HG03460 (cell line): ENCODE data around the gene KIAA1614.
A peak's percentile ranks its signal among the peaks of the same experiment; 100 is the strongest.
"Not testable (repeated sequence)": the region's sequence is repeated elsewhere in the genome, so short reads cannot be mapped to it uniquely, and the experiment has no call there.

Experiments used
- ATAC-seq: cut with Tn5 transposase; IDR thresholded peaks from one replicate; pipeline ENCODE4 v1.9.1; 2021; ENCODE audit not compliant: unreplicated experiment

Gene KIAA1614

DNA sequence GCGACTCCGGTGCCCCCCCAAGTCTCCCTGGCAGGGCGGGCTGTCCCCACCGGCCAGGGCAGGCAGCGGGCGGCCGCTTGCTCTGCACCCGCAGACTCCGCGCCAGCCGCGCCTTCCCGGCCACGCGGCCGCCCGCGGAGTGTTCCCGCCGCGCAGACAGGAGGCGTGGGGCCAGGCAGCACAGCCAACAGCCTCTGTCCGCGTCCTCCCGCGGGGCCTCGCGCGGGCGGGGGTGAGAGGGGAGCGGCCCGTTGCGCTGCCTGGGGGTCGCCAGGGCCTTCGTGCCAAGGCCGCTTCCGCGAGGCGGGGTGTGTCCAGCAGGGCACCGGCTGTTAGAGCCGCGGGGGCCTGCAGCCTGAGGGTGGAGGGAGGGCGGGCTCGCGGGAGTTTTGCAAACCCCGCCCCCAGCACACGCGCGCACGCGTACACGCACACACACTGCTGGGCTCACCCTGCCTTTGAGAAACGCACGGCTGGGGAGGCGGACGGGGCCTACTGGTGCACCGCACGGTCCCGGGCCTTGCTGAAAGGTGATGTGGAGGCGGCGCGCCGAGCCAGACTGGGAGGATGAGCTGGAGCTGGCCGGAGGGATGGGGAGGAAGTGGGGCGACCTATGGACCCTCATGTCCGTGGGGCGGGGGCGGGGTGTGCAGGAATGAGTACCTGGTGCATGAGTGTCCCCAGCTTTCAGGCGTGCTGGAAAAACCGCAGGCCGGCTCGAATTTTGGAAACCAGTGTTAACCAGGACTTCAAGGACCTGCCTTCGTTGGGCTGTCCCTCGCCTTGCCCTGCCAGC is 41.5 kb downstream of the KIAA1614 start:
- ATAC-seq: peak; percentile 62

DNA sequence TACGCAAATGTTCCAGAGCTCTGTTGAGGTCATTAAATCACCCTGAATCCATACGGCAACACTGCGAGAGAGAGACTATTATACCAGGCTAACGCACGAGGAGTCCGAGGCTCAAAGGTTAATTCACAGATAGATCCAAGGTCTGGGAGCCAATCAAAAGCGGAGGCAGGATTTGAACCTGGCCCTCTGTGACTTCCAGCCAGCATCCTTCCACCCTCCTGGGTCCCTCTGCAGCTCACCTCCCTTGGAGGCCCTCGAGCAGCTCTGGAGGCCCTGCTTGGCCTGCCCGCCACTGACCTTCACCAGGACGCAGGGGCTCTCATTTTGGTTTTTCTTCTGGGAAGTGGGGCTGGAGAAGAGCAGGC is 42.1 kb downstream of the KIAA1614 start:
- ATAC-seq: no peak

- ATAC-seq: no peak
Observed at GRCh38 chr1:180956028-180956640, 43.4 kb downstream of the KIAA1614 start.

DNA sequence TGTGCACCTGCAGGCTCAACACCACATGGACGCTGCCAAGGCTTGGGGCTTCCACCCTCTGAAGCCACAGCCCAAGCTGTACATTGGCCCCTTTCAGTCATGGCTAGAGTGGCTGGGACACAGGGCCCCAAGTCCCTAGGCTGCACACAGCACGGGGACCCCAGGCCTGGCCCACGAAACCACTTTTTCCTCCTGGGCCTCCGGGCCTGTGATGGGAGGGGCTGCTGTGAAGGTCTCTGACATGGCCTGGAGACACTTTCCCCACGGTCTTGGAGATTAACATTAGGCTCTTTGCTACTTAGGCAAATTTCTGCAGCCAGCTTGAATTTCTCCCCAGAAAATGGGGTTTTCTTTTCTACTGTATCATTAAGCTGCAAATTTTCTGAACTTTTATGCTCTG is 46.9 kb downstream of the KIAA1614 start:
- ATAC-seq: not testable (repeated sequence)

- no peak for ATAC-seq
Observed at GRCh38 chr1:180961622-180962021, 48.9 kb downstream of the KIAA1614 start.

DNA sequence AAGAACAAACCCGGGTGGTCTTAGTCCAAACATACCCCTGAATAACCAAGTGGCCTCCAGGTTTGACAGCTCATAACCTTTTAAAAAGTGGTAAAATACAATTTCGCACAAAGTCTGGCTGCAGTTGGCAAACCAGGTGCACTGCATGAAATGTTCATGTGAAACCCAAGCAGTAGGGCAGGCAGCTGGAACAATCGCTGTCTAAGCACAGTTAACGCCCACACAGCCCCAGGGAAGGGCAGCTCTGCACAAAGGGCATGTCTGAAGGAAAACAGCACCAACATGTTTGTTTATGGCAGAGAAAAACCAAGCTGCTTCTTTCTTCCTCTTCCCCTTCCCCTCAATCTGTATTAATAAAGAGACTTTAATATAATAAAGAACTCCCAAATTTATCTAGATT is 49.5 kb downstream of the KIAA1614 start:
- no peak for ATAC-seq

DNA sequence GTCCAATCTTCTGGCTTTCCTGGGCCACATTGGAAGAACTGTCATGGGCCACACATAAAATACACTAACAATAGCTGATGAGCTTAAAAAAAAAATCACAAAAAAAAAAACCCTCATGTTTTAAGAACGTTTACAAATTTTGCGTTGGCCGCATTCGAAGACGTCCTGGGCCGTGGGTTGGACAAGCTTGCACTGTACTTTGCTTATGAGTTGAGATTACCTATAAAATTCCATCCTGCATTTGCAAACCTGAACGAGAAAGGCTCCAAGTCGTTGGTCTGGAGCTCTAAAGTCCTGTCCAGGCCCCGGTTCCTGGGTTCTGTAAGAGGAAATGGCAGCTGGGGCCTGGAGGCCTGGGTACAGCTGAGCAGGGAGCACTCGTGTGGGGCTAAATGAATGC is 51.4 kb downstream of the KIAA1614 start:
- ATAC-seq: no peak

GRCh38 chr1:180964595-180964994 is 51.9 kb downstream of the KIAA1614 start:
- no peak for ATAC-seq

DNA sequence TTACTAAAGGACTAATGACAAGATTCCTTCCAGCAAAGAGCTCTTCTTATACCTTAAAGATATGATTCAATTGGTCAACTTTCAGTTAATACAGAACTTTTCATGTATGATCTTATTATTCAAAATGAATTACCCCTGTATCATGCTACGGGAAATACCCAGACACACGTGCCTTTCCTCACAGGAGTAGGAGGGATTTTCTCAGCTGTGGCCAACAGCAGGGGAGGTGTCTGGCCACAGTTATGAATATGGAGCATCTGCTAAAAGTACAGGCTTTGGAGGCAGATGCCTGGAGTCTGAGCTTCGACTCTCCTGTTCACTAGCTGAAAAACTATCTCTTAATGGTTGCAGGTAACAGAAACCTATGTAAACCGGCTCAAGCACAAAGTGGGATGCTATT is 53.6 kb downstream of the KIAA1614 start:
- no peak for ATAC-seq

DNA sequence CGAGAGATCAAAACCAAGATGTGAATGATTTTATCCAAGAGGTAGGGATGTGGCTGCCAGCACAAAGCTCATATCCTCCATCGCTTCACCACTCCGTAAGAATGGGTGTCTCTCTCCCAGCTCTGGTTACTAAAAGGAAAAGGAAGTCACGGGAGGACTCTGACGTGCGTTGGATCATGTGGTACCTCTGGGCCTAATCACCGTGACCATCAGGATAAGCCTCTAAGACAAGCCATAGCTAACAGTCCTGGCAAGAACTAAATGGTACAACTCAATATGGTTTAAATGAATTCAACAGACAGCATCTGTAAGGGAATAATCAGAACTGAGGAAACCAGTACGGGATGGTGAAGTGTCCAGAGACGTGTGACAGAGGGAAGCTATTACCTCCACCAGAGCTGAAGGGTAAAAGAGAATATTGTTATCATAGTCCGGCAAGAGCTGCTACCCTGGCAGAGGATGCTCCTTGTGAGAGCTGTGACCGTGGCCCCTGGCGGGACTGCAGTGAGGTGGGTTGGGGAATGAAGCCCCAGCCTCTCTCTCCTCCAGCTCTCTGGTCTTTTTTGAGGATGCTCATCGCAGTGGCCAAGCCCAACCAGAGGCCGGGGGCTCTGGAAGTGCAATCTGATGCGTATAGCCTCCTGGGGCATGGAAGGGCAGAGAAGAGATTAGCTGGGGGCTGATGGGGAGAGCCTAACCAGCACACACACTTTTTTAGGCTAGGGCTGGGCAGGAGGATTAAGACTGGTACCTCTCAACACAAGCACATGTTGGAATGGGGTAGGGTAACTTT is 54.2 kb downstream of the KIAA1614 start:
- no peak for ATAC-seq

DNA sequence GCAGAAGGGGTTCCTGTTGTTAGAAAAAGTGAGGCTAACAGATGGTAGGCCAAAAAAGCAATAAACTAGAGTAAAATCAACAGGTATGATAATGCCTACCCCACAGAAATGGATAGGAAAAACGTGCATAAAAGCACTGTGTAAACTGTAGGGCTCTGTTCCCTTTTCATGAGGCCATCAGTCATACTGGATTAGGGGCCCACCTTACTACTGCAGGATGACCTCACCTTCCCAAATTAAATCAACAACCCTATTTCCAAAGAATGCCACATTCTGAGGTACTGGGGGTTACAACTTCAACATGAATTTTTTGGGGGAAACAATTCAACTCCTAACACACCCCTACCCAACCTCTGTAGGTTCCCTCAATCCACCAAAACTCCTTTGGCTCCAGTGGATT is 54.9 kb downstream of the KIAA1614 start:
- ATAC-seq: no peak

- ATAC-seq: not testable (repeated sequence)
Observed at GRCh38 chr1:180968834-180969233, 56.1 kb downstream of the KIAA1614 start.

DNA sequence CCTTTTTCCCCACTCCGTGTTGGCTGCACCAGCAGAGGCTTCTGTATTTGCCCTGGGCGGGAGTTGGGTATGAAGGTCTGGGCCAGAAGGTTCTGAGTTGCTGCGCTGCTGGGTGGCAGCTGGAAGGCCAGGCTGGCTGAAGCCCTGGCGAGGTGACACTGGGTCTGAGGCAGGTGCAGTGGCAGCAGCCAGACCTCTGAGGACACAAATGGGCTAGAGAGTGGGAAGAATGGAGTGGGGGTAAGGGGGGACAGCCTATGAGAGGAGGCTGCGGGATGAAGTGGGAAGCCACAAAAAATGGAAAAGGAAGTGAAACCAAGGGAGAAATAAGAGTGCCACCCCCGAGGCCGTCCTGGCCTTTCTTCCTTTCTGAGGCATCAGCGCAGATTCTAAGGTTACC is 56.7 kb downstream of the KIAA1614 start:
- no peak for ATAC-seq

- ATAC-seq: no peak
Observed at GRCh38 chr1:180970333-180971079, 57.8 kb downstream of the KIAA1614 start.

DNA sequence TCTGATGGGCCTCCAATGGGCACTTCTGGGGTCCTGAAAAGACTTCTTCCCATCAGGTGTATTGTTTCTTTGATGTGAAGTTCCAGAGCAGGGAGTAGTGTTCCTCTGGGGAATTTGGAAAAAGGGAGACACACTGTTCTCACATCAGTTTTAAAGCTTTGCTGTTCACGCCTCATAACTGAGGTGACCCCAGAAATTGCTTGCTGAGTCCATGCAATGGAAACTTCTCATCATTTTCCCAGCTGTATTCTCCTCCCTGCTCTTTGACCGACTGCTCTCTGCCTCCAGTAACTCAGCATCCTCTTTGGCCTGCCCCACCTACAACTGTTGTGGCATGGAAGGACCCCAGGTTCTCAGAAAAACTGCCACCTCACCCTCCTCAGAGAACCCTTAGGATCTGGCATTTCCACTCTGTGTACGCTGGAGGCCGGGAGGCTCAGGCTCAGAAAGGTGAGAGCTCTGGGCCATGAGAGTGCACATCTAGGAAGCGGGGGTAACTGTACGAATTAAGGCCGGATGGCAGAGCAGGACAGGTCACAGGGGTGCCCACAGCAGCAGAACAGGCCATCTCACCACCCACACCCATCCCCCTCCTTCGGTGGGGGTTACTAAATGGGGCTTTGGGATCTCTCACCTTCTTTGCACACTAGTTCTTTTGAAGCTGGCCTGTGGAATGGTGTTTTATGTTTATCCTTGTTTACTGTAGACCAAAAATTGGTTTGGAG is 58.7 kb downstream of the KIAA1614 start:
- no peak for ATAC-seq

DNA sequence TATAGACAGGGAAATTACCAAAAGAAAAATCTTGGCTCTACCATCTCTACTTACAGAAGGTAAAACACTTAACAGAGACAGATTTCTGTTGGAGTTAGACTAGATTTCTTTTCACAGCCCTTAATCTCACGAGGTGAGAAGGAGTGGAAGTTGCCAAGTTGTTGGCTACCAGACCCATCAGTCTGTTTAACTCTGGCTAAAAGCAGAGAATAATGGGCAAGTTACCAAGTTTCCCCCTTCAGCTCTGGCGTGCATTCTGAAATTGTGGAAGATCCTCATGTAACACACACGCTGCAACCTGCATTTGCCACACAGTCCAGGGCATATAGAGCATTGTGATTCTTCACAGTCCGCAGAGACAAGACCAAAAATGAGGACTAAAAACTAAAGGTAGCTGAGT is 60.7 kb downstream of the KIAA1614 start:
- ATAC-seq: no peak

GRCh38 chr1:180974236-180974635 is 61.5 kb downstream of the KIAA1614 start:
- ATAC-seq: no peak

DNA sequence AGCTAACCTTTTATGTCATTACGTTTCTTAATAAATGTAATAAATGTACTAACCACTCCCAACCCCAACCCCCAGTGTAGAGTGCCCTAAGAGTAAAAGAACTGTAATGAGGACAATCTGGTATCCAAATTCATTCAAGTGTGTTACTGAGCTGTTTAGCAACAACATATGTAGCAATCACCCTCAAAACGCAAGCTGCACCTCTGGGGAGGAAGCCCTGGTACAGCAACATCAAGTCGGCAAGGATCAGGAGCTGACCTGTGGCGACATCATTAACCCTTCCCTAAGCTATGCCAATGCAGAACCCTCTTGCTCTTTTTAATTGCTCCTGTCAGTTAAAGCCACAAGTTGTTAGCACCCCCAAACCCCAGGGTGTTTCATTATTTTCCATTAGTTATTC is 62.9 kb downstream of the KIAA1614 start:
- no peak for ATAC-seq

GRCh38 chr1:180976191-180976590 is 63.5 kb downstream of the KIAA1614 start:
- no peak for ATAC-seq

GRCh38 chr1:180976732-180977357 is 64.1 kb downstream of the KIAA1614 start:
- no peak for ATAC-seq
